ENCODE data around the gene TRIM3. TPM values are rescaled to one million over a fixed set of nuclear protein-coding genes. Genes with fewer than 3 reads are reported as not detected.

Gene TRIM3
- total and polyA plus RNA-seq, 2 of the 8 experiments (the other 6 are each of a cell fraction or from before 2014, with no cell fraction given) = 10.7 to 14.3 TPM

- H2AFZ ChIP-seq (ENCODE audit: low read length) = peak overlapping the region; percentile 24; the same call in 1 of the 2 replicates
- H3K4me3 ChIP-seq (ENCODE audit: extremely low read depth in 1 of 4, insufficient read depth in 2 of 4, low read depth in 3 of 4, low read length in 4 of 4) = peak overlapping the region; percentile 42 to 97 (median 53)
- no peak overlapping the region for H2BK20ac ChIP-seq (ENCODE audit: low read length)
Measured at GRCh38 chr11:6474413-6474792, 662 bp upstream of the TRIM3 start.

More at GRCh38 chr11:6474413-6474792, 662 bp upstream of the TRIM3 start:
- H4K20me1 ChIP-seq (replicated peaks in 1 of 2; ENCODE audit: control insufficient read depth in 1 of 2, insufficient read depth in 2 of 2, low read length in 2 of 2) = peaks cover 1 to 6% of the 10 kb centered on the region in 2 experiments
- no peaks in the 10 kb centered on the region for H3K79me2 ChIP-seq (ENCODE audit: control insufficient read depth in 1 of 2, insufficient read depth in 2 of 2, low read length in 2 of 2)
- WGBS, 2 experiments (ENCODE audit: extremely low coverage in 1 of 2, insufficient coverage in 1 of 2, insufficient read length in 1 of 2, insufficient replicate concordance in 2 of 2, low coverage in 1 of 2, low lambda C conversion rate in 2 of 2, missing lambda C conversion rate in 1 of 2) = 32% methylated on average over 7 of the region's 7 CpGs; no CpG with 5 or more reads in 1 of the 2 experiments
- no peak for FAIRE-seq
- H3K18ac ChIP-seq (ENCODE audit: extremely low read depth, low read length) = peak overlapping the region; percentile 56; the same call in 1 of the 2 replicates
- peaks cover 13 to 31% (median 24%) of the 10 kb centered on the region in 4 experiments for H3K36me3 ChIP-seq (ENCODE audit: control insufficient read depth in 2 of 4, insufficient read depth in 4 of 4, low read length in 3 of 4)
- no peaks in the 10 kb centered on the region; a peak in 1 of 7 replicates for H3K27me3 ChIP-seq (replicated peaks in 1 of 4; ENCODE audit: control insufficient read depth in 3 of 4, extremely low read depth in 1 of 4, insufficient read depth in 3 of 4, low read length in 3 of 4)
- no peaks in the 10 kb centered on the region for H3K9me3 ChIP-seq (ENCODE audit: insufficient read depth in 2 of 2, low read depth in 1 of 2, low read length in 1 of 2)
- peak overlapping the region; percentile 42; the same call in 1 of the 2 replicates for H2BK5ac ChIP-seq (ENCODE audit: low read depth, low read length)
- no peak overlapping the region for H3K27ac ChIP-seq (ENCODE audit: low read depth, low read length)
- H3K56ac ChIP-seq (replicated peaks; ENCODE audit: insufficient read length, low read depth, low read length) = peak overlapping the region; percentile 9
- no peak overlapping the region for H2BK12ac ChIP-seq (ENCODE audit: low read depth, low read length)
- H2BK120ac ChIP-seq (replicated peaks; ENCODE audit: low read depth, low read length) = no peak overlapping the region
- H3K9ac ChIP-seq (replicated peaks in 1 of 4; ENCODE audit: extremely low read depth in 1 of 4, low read depth in 3 of 4, low read length in 3 of 4) = peak overlapping the region in 3 of 4 experiments; percentile 13 to 60 (median 57); a peak in 6 of 7 replicates
- peaks cover 8 to 18% (median 12%) of the 10 kb centered on the region in 4 experiments for H3K4me1 ChIP-seq (replicated peaks in 1 of 4; ENCODE audit: control insufficient read depth in 3 of 4, insufficient read depth in 4 of 4, low read length in 3 of 4)
- peak overlapping the region; percentile 81; the same call in 1 of the 2 replicates for H4K8ac ChIP-seq (ENCODE audit: extremely low read depth, insufficient read depth, low read length)
- H2BK15ac ChIP-seq (ENCODE audit: low read length) = 0 out of 2 replicates have a peak overlapping the region, but pooled peaks have one; percentile 33
- H3K4me2 ChIP-seq (ENCODE audit: insufficient read depth in 1 of 2, low read depth in 2 of 2, low read length in 2 of 2) = peak overlapping the region; percentile 71 to 80
- H3K23ac ChIP-seq (ENCODE audit: insufficient read length) = no peak overlapping the region
- no peaks in the 10 kb centered on the region for H3K79me1 ChIP-seq (ENCODE audit: low read depth, low read length)
- ChIA-PET CTCF (ENCODE audit: partially characterized antibody) (interaction anchor here (0.8 to 7.0 kb wide), 12 partner anchors 23 to 173 kb away, joined by 3 to 69 read pairs (median 6); partner anchors contain the start of genes APBB1, DNHD1 and HPX), POLR2A (ENCODE audit: partially characterized antibody) (interaction anchor here (0.8 to 2.6 kb wide), 12 partner anchors 10 to 156 kb away, joined by 3 to 12 read pairs (median 4); partner anchors contain the start of genes APBB1, DNHD1 and HPX)
- H2AK5ac ChIP-seq (ENCODE audit: low read depth, low read length) = no peak overlapping the region
- peaks cover 10% of the 10 kb centered on the region; the same call in 1 of the 2 replicates for H3K23me2 ChIP-seq (ENCODE audit: low read depth, low read length)
- H3K4ac ChIP-seq (replicated peaks; ENCODE audit: insufficient read length, low read depth, low read length) = no peak overlapping the region
- DNase-seq (ENCODE audit: low read depth in 1 of 2, low spot score in 2 of 2) = no peak
- no peak overlapping the region for H4K91ac ChIP-seq (replicated peaks; ENCODE audit: insufficient read length, low read length)
- no peak overlapping the region for H3K14ac ChIP-seq (ENCODE audit: insufficient read length)
- H4K5ac ChIP-seq (ENCODE audit: insufficient read length, low read depth, low read length) = no peak overlapping the region
- no peak for TF ChIP-seq MAX (IDR thresholded peaks at IDR 0.05)
- no peak for TF ChIP-seq KDM5A (IDR thresholded peaks at IDR 0.05; ENCODE audit: low read length)
- TF ChIP-seq EZH2 (IDR thresholded peaks at IDR 0.05; ENCODE audit: low read depth, low read length, severe bottlenecking) = no peak
- no peak for TF ChIP-seq SAP30 (IDR thresholded peaks at IDR 0.05; ENCODE audit: insufficient read depth, insufficient replicate concordance, low read length)
- TF ChIP-seq TAF1 (IDR thresholded peaks at IDR 0.05; ENCODE audit: low read depth, low read length) = no peak
- no peak for TF ChIP-seq SP1 (IDR thresholded peaks at IDR 0.05; ENCODE audit: low read depth, low read length)
- no peak for TF ChIP-seq CTBP2 (IDR thresholded peaks at IDR 0.05; ENCODE audit: borderline replicate concordance, insufficient read depth, insufficient read length, low read length)
- no peak for TF ChIP-seq CTCF (IDR thresholded peaks at IDR 0.05; ENCODE audit: control extremely low read depth in 1 of 3, insufficient read depth in 1 of 3, low read depth in 1 of 3, low read length in 3 of 3)
- TF ChIP-seq SIRT6 (IDR thresholded peaks at IDR 0.05; ENCODE audit: low read length) = no peak

All from H1 (cell line).